HL-60 (cell line): ENCODE measurements around the gene CCND1.

ENCODE experiments used
- POLR2AphosphoS5 ChIP-seq: IDR thresholded peaks from 2 replicates; pipeline ENCODE4 v1.6.1; 2012; ENCODE audit warnings: low read depth
- SPI1 ChIP-seq: IDR thresholded peaks from 2 replicates; pipeline ENCODE4 v1.6.1; 2012; ENCODE audit warnings: low read depth, mild to moderate bottlenecking, borderline replicate concordance
- TF ChIP-seq, protein P1 (sequence below): IDR thresholded peaks from one replicate; pipeline ENCODE4 v1.5.1; 2011; ENCODE audit warnings: low read length, control low read depth, inconsistent platforms; ENCODE audit not compliant: insufficient read depth
- TF ChIP-seq, protein P2 (sequence below): IDR thresholded peaks from 2 replicates; pipeline ENCODE4 v1.6.1; 2012; ENCODE audit warnings: low read depth; ENCODE audit not compliant: insufficient replicate concordance

DNA sequence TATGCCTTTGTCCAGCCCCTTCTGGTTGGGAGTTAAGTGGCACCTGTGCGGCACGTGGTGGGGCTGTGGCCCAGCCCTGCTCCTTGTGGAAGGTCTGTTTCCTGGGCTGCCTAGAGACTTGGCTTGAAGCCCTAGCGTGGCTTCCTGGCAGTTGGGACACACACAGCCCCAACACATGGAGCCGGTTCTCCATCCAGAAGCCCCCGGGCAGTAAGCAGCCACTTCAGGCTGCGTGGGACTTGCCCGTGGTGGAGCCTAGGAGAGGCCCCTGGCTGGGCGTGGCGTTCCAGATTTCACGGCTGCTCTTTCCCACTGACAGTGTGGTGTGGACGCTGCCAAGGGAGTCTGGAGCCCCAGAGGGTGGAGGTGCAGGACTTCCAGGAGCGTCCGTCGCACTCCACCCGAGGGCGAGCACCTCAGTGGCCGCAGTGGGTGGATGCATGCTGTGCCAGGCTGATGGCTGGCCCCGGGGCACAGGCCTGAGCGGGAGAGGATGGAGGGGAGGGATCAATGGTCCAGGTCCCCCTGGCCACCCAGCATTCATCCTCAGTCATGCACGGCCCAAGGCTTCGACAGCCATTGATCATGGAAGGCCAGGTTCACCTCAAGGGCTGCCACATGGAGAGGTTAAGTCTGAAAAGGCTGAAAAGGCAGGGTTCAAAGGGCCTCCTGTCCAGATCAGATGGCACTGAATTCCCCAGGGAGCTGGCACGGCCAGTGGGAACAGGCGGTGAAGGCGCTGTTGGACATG is 9.3 kb downstream of the CCND1 start:
- TF ChIP-seq, protein P1, sequence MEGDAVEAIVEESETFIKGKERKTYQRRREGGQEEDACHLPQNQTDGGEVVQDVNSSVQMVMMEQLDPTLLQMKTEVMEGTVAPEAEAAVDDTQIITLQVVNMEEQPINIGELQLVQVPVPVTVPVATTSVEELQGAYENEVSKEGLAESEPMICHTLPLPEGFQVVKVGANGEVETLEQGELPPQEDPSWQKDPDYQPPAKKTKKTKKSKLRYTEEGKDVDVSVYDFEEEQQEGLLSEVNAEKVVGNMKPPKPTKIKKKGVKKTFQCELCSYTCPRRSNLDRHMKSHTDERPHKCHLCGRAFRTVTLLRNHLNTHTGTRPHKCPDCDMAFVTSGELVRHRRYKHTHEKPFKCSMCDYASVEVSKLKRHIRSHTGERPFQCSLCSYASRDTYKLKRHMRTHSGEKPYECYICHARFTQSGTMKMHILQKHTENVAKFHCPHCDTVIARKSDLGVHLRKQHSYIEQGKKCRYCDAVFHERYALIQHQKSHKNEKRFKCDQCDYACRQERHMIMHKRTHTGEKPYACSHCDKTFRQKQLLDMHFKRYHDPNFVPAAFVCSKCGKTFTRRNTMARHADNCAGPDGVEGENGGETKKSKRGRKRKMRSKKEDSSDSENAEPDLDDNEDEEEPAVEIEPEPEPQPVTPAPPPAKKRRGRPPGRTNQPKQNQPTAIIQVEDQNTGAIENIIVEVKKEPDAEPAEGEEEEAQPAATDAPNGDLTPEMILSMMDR, result no peak
- TF ChIP-seq POLR2AphosphoS5 (no peak), SPI1 (no peak)
- TF ChIP-seq, protein P2, sequence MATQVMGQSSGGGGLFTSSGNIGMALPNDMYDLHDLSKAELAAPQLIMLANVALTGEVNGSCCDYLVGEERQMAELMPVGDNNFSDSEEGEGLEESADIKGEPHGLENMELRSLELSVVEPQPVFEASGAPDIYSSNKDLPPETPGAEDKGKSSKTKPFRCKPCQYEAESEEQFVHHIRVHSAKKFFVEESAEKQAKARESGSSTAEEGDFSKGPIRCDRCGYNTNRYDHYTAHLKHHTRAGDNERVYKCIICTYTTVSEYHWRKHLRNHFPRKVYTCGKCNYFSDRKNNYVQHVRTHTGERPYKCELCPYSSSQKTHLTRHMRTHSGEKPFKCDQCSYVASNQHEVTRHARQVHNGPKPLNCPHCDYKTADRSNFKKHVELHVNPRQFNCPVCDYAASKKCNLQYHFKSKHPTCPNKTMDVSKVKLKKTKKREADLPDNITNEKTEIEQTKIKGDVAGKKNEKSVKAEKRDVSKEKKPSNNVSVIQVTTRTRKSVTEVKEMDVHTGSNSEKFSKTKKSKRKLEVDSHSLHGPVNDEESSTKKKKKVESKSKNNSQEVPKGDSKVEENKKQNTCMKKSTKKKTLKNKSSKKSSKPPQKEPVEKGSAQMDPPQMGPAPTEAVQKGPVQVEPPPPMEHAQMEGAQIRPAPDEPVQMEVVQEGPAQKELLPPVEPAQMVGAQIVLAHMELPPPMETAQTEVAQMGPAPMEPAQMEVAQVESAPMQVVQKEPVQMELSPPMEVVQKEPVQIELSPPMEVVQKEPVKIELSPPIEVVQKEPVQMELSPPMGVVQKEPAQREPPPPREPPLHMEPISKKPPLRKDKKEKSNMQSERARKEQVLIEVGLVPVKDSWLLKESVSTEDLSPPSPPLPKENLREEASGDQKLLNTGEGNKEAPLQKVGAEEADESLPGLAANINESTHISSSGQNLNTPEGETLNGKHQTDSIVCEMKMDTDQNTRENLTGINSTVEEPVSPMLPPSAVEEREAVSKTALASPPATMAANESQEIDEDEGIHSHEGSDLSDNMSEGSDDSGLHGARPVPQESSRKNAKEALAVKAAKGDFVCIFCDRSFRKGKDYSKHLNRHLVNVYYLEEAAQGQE, result no peak
